GM19240 (cell line): ENCODE results near the gene CCL20.
"Not testable (repeated sequence)": the region's sequence is repeated elsewhere in the genome, so short reads cannot be mapped to it uniquely, and the experiment has no call there.

Experiments
- DNase-seq: peaks from one replicate; pipeline ENCODE4 v3.0.0; 2011; ENCODE audit warnings: low spot score; ENCODE audit not compliant: insufficient read length

The CCL20 gene

GRCh38 chr2:227813562-227814353 is at the start of gene CCL20:
Gene CCL20 (plus strand): TSS chr2:227813842. CDS start chr2:227813912, 70 bp downstream.
- DNase-seq, result no peak

- no peak for DNase-seq
Measured at GRCh38 chr2:227765788-227766372, 47.8 kb upstream of the CCL20 start.

- DNase-seq, result peak; percentile 44
Measured at GRCh38 chr2:227766373-227766883, 47.2 kb upstream of the CCL20 start.

GRCh38 chr2:227767830-227768229 is 45.8 kb upstream of the CCL20 start:
- DNase-seq, result no peak

GRCh38 chr2:227772197-227772661 is 41.4 kb upstream of the CCL20 start:
- DNase-seq, result no peak

- DNase-seq, result no peak
Measured at GRCh38 chr2:227772932-227773331, 40.7 kb upstream of the CCL20 start.

- no peak for DNase-seq
Measured at GRCh38 chr2:227774011-227774624, 39.5 kb upstream of the CCL20 start.

GRCh38 chr2:227774895-227775842 is 38.5 kb upstream of the CCL20 start:
- no peak for DNase-seq

GRCh38 chr2:227780981-227781615 is 32.5 kb upstream of the CCL20 start:
- DNase-seq, result no peak

GRCh38 chr2:227781841-227782240 is 31.8 kb upstream of the CCL20 start:
- no peak for DNase-seq

- DNase-seq, result no peak
Measured at GRCh38 chr2:227782804-227783203, 30.8 kb upstream of the CCL20 start.

GRCh38 chr2:227783404-227784138 is 30.1 kb upstream of the CCL20 start:
- peak; percentile 30 for DNase-seq

GRCh38 chr2:227785293-227785692 is 28.3 kb upstream of the CCL20 start:
- no peak for DNase-seq

GRCh38 chr2:227788561-227789018 is 25.1 kb upstream of the CCL20 start:
- DNase-seq, result no peak

- no peak for DNase-seq
Measured at GRCh38 chr2:227789803-227790202, 23.8 kb upstream of the CCL20 start.

- no peak for DNase-seq
Measured at GRCh38 chr2:227793148-227793712, 20.4 kb upstream of the CCL20 start.

GRCh38 chr2:227796045-227796711 is 17.5 kb upstream of the CCL20 start:
- no peak for DNase-seq

- not testable (repeated sequence) for DNase-seq
Measured at GRCh38 chr2:227796768-227797167, 16.9 kb upstream of the CCL20 start.

- DNase-seq, result no peak
Measured at GRCh38 chr2:227799202-227799601, 14.4 kb upstream of the CCL20 start.
